BLaER1 (cell line): Measurements from ENCODE around the gene ARAP1.

ENCODE experiments used
- H3K27ac ChIP-seq: shearing (Covaris generic); formaldehyde crosslinking; 2 replicates; pipeline ENCODE4 v1.8.1; 2022
- H3K27me3 ChIP-seq: shearing (Covaris generic); formaldehyde crosslinking; 2 replicates; pipeline ENCODE4 v1.8.1; 2022
- H3K36me3 ChIP-seq: shearing (Covaris generic); formaldehyde crosslinking; 2 replicates; pipeline ENCODE4 v1.8.1; 2022
- H3K4me1 ChIP-seq: shearing (Covaris generic); formaldehyde crosslinking; 2 replicates; pipeline ENCODE4 v1.8.1; 2022
- H3K4me2 ChIP-seq: shearing (Covaris generic); formaldehyde crosslinking; 2 replicates; pipeline ENCODE4 v1.8.1; 2022
- H3K4me3 ChIP-seq: shearing (Covaris generic); formaldehyde crosslinking; 2 replicates; pipeline ENCODE4 v1.8.1; 2022
- H3K9ac ChIP-seq: shearing (Covaris generic); formaldehyde crosslinking; 2 replicates; pipeline ENCODE4 v1.8.1; 2022
- H3K9me3 ChIP-seq: shearing (Covaris generic); formaldehyde crosslinking; 2 replicates; pipeline ENCODE4 v1.8.1; 2022
- H4K20me1 ChIP-seq: shearing (Covaris generic); formaldehyde crosslinking; 2 replicates; pipeline ENCODE4 v1.8.1; 2022
- Cebpa-rat ChIP-seq: shearing (Covaris generic); IDR thresholded peaks from 2 replicates; pipeline ENCODE4 v1.8.1; 2022

ARAP1 gene

GRCh38 chr11:72720047-72720446, 32.2 kb downstream of the ARAP1 start:
- Histone ChIP-seq H3K4me1 (peaks cover 83% of the 10 kb centered on the region), H3K27ac (peak overlapping the region; percentile 92)

GRCh38 chr11:72719551-72719950, 32.7 kb downstream of the ARAP1 start:
- H3K9me3 ChIP-seq, result no peaks in the 10 kb centered on the region
- no peaks in the 10 kb centered on the region for H3K27me3 ChIP-seq
- TF ChIP-seq Cebpa-rat, result no peak
- peaks cover 71% of the 10 kb centered on the region for H4K20me1 ChIP-seq
- H3K36me3 ChIP-seq, result peaks cover 47% of the 10 kb centered on the region
- peak overlapping the region; percentile 100 for H3K4me2 ChIP-seq
- peaks cover 83% of the 10 kb centered on the region for H3K4me1 ChIP-seq
- peak overlapping the region; percentile 92 for H3K27ac ChIP-seq
- H3K9ac ChIP-seq, result peak overlapping the region; percentile 91
- H3K4me3 ChIP-seq, result peak overlapping the region; percentile 83

More at GRCh38 chr11:72720047-72720446, 32.2 kb downstream of the ARAP1 start:
- Histone ChIP-seq H3K36me3 (peaks cover 42% of the 10 kb centered on the region), H4K20me1 (peaks cover 66% of the 10 kb centered on the region), H3K9ac (peak overlapping the region; percentile 91), H3K4me2 (peak overlapping the region; percentile 100), H3K9me3 (no peaks in the 10 kb centered on the region), H3K4me3 (peak overlapping the region; percentile 83), H3K27me3 (no peaks in the 10 kb centered on the region)
- no peak for TF ChIP-seq Cebpa-rat

- Histone ChIP-seq H3K9ac (peak overlapping the region; percentile 91), H3K9me3 (no peaks in the 10 kb centered on the region), H3K4me3 (peak overlapping the region; percentile 83; the same call in 1 of the 2 replicates), H3K36me3 (peaks cover 51% of the 10 kb centered on the region), H3K27me3 (no peaks in the 10 kb centered on the region), H3K4me1 (peaks cover 83% of the 10 kb centered on the region), H3K27ac (peak overlapping the region; percentile 92), H3K4me2 (peak overlapping the region; percentile 100), H4K20me1 (peaks cover 75% of the 10 kb centered on the region)
- TF ChIP-seq Cebpa-rat, result no peak
These were observed 33.1 kb downstream of the ARAP1 start for GRCh38 chr11:72719144-72719543.

GRCh38 chr11:72718101-72718501, 34.1 kb downstream of the ARAP1 start:
- H3K9ac ChIP-seq, result 0 out of 2 replicates have a peak overlapping the region, but pooled peaks have one; percentile 10
- H3K4me1 ChIP-seq, result peaks cover 90% of the 10 kb centered on the region
- H4K20me1 ChIP-seq, result peaks cover 85% of the 10 kb centered on the region
- H3K27ac ChIP-seq, result no peak overlapping the region
- no peaks in the 10 kb centered on the region for H3K27me3 ChIP-seq
- H3K4me3 ChIP-seq, result no peak overlapping the region
- H3K9me3 ChIP-seq, result no peaks in the 10 kb centered on the region
- no peak for TF ChIP-seq Cebpa-rat
- H3K4me2 ChIP-seq, result peak overlapping the region; percentile 100
- peaks cover 51% of the 10 kb centered on the region for H3K36me3 ChIP-seq

GRCh38 chr11:72716788-72717435, 35.3 kb downstream of the ARAP1 start:
- Histone ChIP-seq H3K9ac (no peak overlapping the region), H3K36me3 (peaks cover 63% of the 10 kb centered on the region), H3K9me3 (no peaks in the 10 kb centered on the region), H3K4me3 (no peak overlapping the region), H3K4me1 (peaks cover 94% of the 10 kb centered on the region), H3K4me2 (no peak overlapping the region), H3K27ac (no peak overlapping the region), H3K27me3 (no peaks in the 10 kb centered on the region), H4K20me1 (peaks cover 97% of the 10 kb centered on the region)
- no peak for TF ChIP-seq Cebpa-rat

- H3K4me2 ChIP-seq, result no peak overlapping the region
- no peaks in the 10 kb centered on the region for H3K27me3 ChIP-seq
- H3K9me3 ChIP-seq, result no peaks in the 10 kb centered on the region
- H3K9ac ChIP-seq, result no peak overlapping the region
- no peak for TF ChIP-seq Cebpa-rat
- H3K4me3 ChIP-seq, result no peak overlapping the region
- peaks cover 100% of the 10 kb centered on the region for H4K20me1 ChIP-seq
- peaks cover 98% of the 10 kb centered on the region for H3K4me1 ChIP-seq
- no peak overlapping the region for H3K27ac ChIP-seq
- H3K36me3 ChIP-seq, result peaks cover 69% of the 10 kb centered on the region
These were observed 35.9 kb downstream of the ARAP1 start for GRCh38 chr11:72716290-72716689.

GRCh38 chr11:72712841-72713240, 39.4 kb downstream of the ARAP1 start:
- Histone ChIP-seq H3K4me3 (no peak overlapping the region), H3K27ac (0 out of 2 replicates have a peak overlapping the region, but pooled peaks have one; percentile 26), H3K4me1 (peaks cover 67% of the 10 kb centered on the region), H3K9me3 (no peaks in the 10 kb centered on the region), H3K4me2 (peak overlapping the region; percentile 28; the same call in 1 of the 2 replicates), H3K36me3 (peaks cover 87% of the 10 kb centered on the region), H3K9ac (peak overlapping the region; percentile 53; the same call in 1 of the 2 replicates), H4K20me1 (peaks cover 96% of the 10 kb centered on the region), H3K27me3 (no peaks in the 10 kb centered on the region)
- no peak for TF ChIP-seq Cebpa-rat

GRCh38 chr11:72712168-72712751, 39.9 kb downstream of the ARAP1 start:
- Histone ChIP-seq H3K4me1 (peaks cover 62% of the 10 kb centered on the region), H3K27me3 (no peaks in the 10 kb centered on the region), H3K27ac (0 out of 2 replicates have a peak overlapping the region, but pooled peaks have one; percentile 26), H3K4me2 (peak overlapping the region; percentile 28; the same call in 1 of the 2 replicates), H3K9me3 (no peaks in the 10 kb centered on the region), H3K36me3 (peaks cover 87% of the 10 kb centered on the region), H4K20me1 (peaks cover 96% of the 10 kb centered on the region), H3K9ac (peak overlapping the region; percentile 53; the same call in 1 of the 2 replicates), H3K4me3 (no peak overlapping the region)
- no peak for TF ChIP-seq Cebpa-rat

- peaks cover 95% of the 10 kb centered on the region for H4K20me1 ChIP-seq
- no peak overlapping the region for H3K4me3 ChIP-seq
- no peak for TF ChIP-seq Cebpa-rat
- no peaks in the 10 kb centered on the region for H3K9me3 ChIP-seq
- peaks cover 88% of the 10 kb centered on the region for H3K36me3 ChIP-seq
- H3K27me3 ChIP-seq, result no peaks in the 10 kb centered on the region
- no peak overlapping the region for H3K27ac ChIP-seq
- peaks cover 51% of the 10 kb centered on the region for H3K4me1 ChIP-seq
- peak overlapping the region; percentile 24; the same call in 1 of the 2 replicates for H3K9ac ChIP-seq
- peak overlapping the region; percentile 7; the same call in 1 of the 2 replicates for H3K4me2 ChIP-seq
These were observed 41.1 kb downstream of the ARAP1 start for GRCh38 chr11:72711141-72711540.

- Histone ChIP-seq H3K9ac (no peak overlapping the region), H3K36me3 (peaks cover 96% of the 10 kb centered on the region), H4K20me1 (peaks cover 95% of the 10 kb centered on the region)
These were observed 41.9 kb downstream of the ARAP1 start for GRCh38 chr11:72710278-72710677.

More at GRCh38 chr11:72710278-72710677, 41.9 kb downstream of the ARAP1 start:
- no peak overlapping the region for H3K27ac ChIP-seq
- no peaks in the 10 kb centered on the region for H3K27me3 ChIP-seq
- no peak overlapping the region for H3K4me2 ChIP-seq
- no peak overlapping the region for H3K4me3 ChIP-seq
- H3K9me3 ChIP-seq, result no peaks in the 10 kb centered on the region
- no peak for TF ChIP-seq Cebpa-rat
- peaks cover 43% of the 10 kb centered on the region for H3K4me1 ChIP-seq
